HG03064 (cell line): ENCODE measurements around the gene ANKRD13B.
"Not testable (repeated sequence)": the region's sequence is repeated elsewhere in the genome, so short reads cannot be mapped to it uniquely, and the experiment has no call there.

Experiments
- ATAC-seq: cut with Tn5 transposase; IDR thresholded peaks from one replicate; pipeline ENCODE4 v1.9.1; 2021; ENCODE audit warnings: low read depth; ENCODE audit not compliant: unreplicated experiment

Gene ANKRD13B

GRCh38 chr17:29592850-29593551, at the start of gene ANKRD13B:
Gene ANKRD13B (plus strand): TSS chr17:29593132. CDS start chr17:29593622, 490 bp downstream.
- no peak for ATAC-seq

- no peak for ATAC-seq
These were observed 48.9 kb upstream of the ANKRD13B start for GRCh38 chr17:29544066-29544465.

- no peak for ATAC-seq
These were observed 46.8 kb upstream of the ANKRD13B start for GRCh38 chr17:29546085-29546484.

- no peak for ATAC-seq
These were observed 46.1 kb upstream of the ANKRD13B start for GRCh38 chr17:29546830-29547229.

GRCh38 chr17:29549177-29549923, 43.6 kb upstream of the ANKRD13B start:
- ATAC-seq = no peak

GRCh38 chr17:29555840-29556239, 37.1 kb upstream of the ANKRD13B start:
- ATAC-seq = no peak

- ATAC-seq = no peak
These were observed 35.7 kb upstream of the ANKRD13B start for GRCh38 chr17:29557085-29557738.

GRCh38 chr17:29557739-29558116, 35.2 kb upstream of the ANKRD13B start:
- ATAC-seq = no peak

- not testable (repeated sequence) for ATAC-seq
These were observed 34.8 kb upstream of the ANKRD13B start for GRCh38 chr17:29558139-29558538.

- no peak for ATAC-seq
These were observed 33.3 kb upstream of the ANKRD13B start for GRCh38 chr17:29559640-29560039.

- no peak for ATAC-seq
These were observed 32.6 kb upstream of the ANKRD13B start for GRCh38 chr17:29560316-29560715.

- ATAC-seq = no peak
These were observed 31.1 kb upstream of the ANKRD13B start for GRCh38 chr17:29561554-29562517.

GRCh38 chr17:29562615-29563014, 30.3 kb upstream of the ANKRD13B start:
- ATAC-seq = no peak

GRCh38 chr17:29563816-29564215, 29.1 kb upstream of the ANKRD13B start:
- no peak for ATAC-seq

GRCh38 chr17:29565643-29566472, 27.1 kb upstream of the ANKRD13B start:
- no peak for ATAC-seq

GRCh38 chr17:29566473-29567303, 26.2 kb upstream of the ANKRD13B start, which contains the start of gene ABHD15:
Gene ABHD15 (minus strand): TSS chr17:29567037. CDS start chr17:29566966, 71 bp downstream.
- no peak for ATAC-seq

- ATAC-seq = no peak
These were observed 25.7 kb upstream of the ANKRD13B start for GRCh38 chr17:29567304-29567553.

- no peak for ATAC-seq
These were observed 25.2 kb upstream of the ANKRD13B start for GRCh38 chr17:29567554-29568330.
